Measurements from ENCODE around the gene DCPS.
"Not testable (repeated sequence)": the region's sequence is repeated elsewhere in the genome, so short reads cannot be mapped to it uniquely, and the experiment has no call there.

DCPS gene

GRCh38 chr11:126288237-126288636 is 15.6 kb upstream of the DCPS start:
- no peak for DNase-seq (ENCODE audit: low read depth)

GRCh38 chr11:126290887-126291286 is 13.0 kb upstream of the DCPS start:
- no peak for DNase-seq (ENCODE audit: low read depth)

GRCh38 chr11:126293726-126294125 is 10.1 kb upstream of the DCPS start:
- no peak for DNase-seq (ENCODE audit: low read depth)

- no peak for DNase-seq (ENCODE audit: low read depth)
Observed at GRCh38 chr11:126297004-126297403, 6.9 kb upstream of the DCPS start.

GRCh38 chr11:126304457-126305075 is 706 bp downstream of the DCPS start:
- no peak for DNase-seq (ENCODE audit: low read depth)

- DNase-seq (ENCODE audit: low read depth), result no peak
Observed at GRCh38 chr11:126305699-126306098, 1.8 kb downstream of the DCPS start.

GRCh38 chr11:126307706-126308105 is 3.8 kb downstream of the DCPS start:
- no peak for DNase-seq (ENCODE audit: low read depth)

- DNase-seq (ENCODE audit: low read depth), result no peak
Observed at GRCh38 chr11:126308271-126308671, 4.4 kb downstream of the DCPS start.

- DNase-seq (ENCODE audit: low read depth), result not testable (repeated sequence)
Observed at GRCh38 chr11:126308771-126309170, 4.9 kb downstream of the DCPS start.

GRCh38 chr11:126310200-126310991 is 6.5 kb downstream of the DCPS start:
- DNase-seq (ENCODE audit: low read depth), result peak; percentile 48

GRCh38 chr11:126310992-126311310 is 7.1 kb downstream of the DCPS start:
- DNase-seq (ENCODE audit: low read depth), result no peak

GRCh38 chr11:126311401-126312291 is 7.8 kb downstream of the DCPS start:
- DNase-seq (ENCODE audit: low read depth), result no peak

GRCh38 chr11:126312961-126313360 is 9.1 kb downstream of the DCPS start:
- no peak for DNase-seq (ENCODE audit: low read depth)

- no peak for DNase-seq (ENCODE audit: low read depth)
Observed at GRCh38 chr11:126313826-126314225, 10.0 kb downstream of the DCPS start.

- DNase-seq (ENCODE audit: low read depth), result no peak
Observed at GRCh38 chr11:126317432-126317755, 13.5 kb downstream of the DCPS start.

- peak; percentile 18 for DNase-seq (ENCODE audit: low read depth)
Observed at GRCh38 chr11:126317756-126318573, 14.1 kb downstream of the DCPS start.

GRCh38 chr11:126318574-126319373 is 14.9 kb downstream of the DCPS start:
- DNase-seq (ENCODE audit: low read depth), result no peak

GRCh38 chr11:126319374-126319740 is 15.5 kb downstream of the DCPS start:
- DNase-seq (ENCODE audit: low read depth), result no peak

- no peak for DNase-seq (ENCODE audit: low read depth)
Observed at GRCh38 chr11:126322996-126323395, 19.1 kb downstream of the DCPS start.

- DNase-seq (ENCODE audit: low read depth), result no peak
Observed at GRCh38 chr11:126327281-126328000, 23.6 kb downstream of the DCPS start.

- no peak for DNase-seq (ENCODE audit: low read depth)
Observed at GRCh38 chr11:126328001-126328390, 24.1 kb downstream of the DCPS start.

Measured in activated T-cell treated with anti-CD3 and anti-CD28 coated beads for 48 hours (primary cell).